NCI-H2081 treated with DMSO at 0.1 percent for 48 hours (cell line): ENCODE data around the gene RFX3.

Source experiments
- DNase-seq: peaks from one replicate; lab custom pipeline; 2025; lab: John Stamatoyannopoulos, UW

RFX3 gene

DNA sequence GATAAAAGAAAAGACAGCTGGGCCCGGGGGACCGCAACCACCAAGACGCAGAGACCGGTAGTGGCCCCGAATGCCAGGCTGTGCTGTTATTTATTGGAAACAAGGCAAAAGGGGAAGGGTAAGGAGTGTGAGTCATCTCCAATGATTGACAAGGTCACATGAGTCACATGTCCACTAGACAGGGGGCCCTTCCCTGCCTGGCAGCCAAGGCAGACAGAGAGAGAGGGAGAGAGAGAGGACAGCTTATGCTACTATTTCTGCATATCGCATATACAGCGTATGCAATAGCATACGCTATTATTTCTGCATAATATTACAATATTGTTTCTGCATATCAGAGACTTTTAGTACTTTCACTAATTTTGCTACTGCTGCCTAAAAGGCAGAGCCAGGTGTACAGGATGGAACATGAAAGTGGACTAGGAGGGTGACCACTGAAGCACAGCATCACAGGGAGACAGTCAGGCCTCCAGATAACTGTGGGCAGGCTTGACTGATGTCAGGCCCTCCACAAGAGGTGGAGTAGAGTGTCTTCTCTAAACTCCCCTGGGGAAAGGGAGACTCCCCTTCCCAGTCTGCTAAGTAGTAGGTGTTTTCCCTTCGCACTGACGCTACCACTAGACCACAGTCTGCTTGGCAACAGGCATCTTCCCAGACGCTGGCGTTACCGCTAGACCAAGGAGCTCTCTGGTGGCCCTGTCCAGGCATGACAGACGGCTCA is 50.3 kb downstream of the RFX3 start:
- no peak for DNase-seq

GRCh38 chr9:3474821-3475220 is 51.0 kb downstream of the RFX3 start:
- no peak for DNase-seq

GRCh38 chr9:3473405-3473804 is 52.4 kb downstream of the RFX3 start:
- peak; percentile 42 for DNase-seq

DNA sequence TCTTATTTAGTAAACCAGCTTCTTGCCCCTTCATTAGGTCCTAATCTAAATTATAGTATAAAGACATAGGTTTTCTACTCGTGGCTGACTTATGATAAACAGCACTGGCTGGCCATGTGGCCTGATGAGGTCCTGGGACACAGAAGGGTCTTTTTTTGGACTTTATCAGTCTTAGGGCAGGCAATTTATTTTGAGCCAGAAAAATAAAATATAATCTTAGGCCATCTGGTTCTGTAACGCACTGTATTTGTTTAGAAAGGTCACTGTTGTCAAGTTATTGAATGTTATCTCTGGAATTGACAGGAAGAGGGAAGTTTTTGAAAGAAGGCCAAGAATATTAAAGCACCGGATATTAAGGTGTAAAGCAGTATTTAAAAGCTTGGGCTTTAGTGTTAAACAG is 53.9 kb downstream of the RFX3 start:
- no peak for DNase-seq

- peak; percentile 69 for DNase-seq
Measured at GRCh38 chr9:3468421-3469205, 57.2 kb downstream of the RFX3 start.

DNA sequence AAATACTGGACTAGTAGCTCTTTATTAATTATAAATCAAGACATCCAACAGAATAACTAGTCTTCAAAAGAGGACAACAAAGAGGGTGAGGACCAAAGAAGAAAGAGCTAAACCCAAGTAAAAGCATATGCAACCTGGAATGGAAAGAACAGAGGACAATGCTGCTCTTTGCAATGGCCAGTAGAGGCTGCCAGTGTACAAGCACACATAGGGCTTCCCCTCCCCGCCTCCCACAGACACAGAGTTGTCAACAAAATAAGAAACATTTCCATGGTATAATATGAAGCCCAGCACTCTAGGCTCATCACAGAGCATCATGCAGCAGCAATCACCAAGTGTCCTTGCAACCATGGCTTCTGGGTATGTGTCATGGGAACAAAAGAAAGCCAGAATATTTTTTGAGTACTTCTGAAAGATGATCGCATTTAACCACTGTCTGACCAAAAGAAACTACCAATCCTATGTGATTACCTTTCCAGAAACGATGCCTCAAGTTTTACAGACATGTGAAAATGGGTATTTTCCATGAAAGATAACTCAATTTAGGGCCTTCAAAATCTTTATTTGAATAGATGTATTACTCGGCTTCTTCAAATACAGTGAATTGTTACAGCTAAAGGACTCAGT is 58.1 kb downstream of the RFX3 start:
- peak; percentile 62 for DNase-seq

- DNase-seq: no peak
Measured at GRCh38 chr9:3464033-3464638, 61.7 kb downstream of the RFX3 start.

DNA sequence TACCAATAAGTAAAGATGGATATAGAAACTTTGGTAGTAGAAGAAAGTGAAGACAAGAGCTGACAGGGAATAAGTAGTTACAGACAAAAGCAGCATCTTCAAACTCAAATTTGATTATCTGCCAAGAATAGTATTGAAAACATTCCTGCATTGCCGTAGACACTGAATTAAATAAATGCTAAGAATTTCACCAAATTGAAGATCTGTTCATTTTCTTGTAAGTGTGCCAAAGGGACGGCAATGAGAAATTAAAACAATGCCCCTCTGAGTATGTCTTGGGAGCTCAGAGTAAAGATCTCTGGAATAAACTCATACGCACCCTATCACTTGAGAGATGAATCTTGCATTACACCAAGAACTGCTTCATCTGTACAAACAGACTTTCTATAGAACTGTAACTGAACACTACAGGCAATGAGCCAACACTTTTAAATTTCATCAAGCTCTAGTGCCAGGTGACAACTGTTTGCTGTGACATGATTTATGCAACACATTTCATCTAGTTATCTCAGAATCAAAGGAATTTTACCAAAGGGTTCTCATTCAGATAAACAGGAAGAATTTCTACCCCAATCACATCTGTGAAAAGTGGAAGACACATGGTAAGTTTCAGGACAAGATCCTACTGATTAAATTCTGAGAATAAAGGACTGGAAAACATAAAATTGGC is 66.9 kb downstream of the RFX3 start:
- no peak for DNase-seq

GRCh38 chr9:3457175-3457574 is 68.6 kb downstream of the RFX3 start:
- DNase-seq: no peak

DNA sequence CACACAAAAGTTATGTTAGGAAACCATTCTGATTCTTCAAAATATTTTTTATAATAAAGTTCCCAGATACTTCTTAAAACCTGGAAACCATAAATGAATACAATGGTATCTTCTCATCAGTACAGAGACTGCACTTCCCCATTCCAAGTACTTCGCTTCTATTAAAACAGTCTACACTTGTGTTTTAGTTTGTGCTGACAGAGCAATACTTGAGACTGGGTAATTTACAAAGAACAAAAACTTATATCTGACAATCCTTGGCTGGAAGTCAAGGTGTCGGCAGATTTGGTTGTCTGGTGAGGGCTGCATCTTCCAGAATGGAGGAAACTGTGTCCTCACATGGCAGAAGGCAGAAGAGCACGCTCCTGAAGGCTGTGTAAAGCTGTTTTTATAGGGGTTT is 70.1 kb downstream of the RFX3 start:
- no peak for DNase-seq

GRCh38 chr9:3455094-3455493 is 70.7 kb downstream of the RFX3 start:
- no peak for DNase-seq

- no peak for DNase-seq
Measured at GRCh38 chr9:3451956-3452355, 73.8 kb downstream of the RFX3 start.

- no peak for DNase-seq
Measured at GRCh38 chr9:3447788-3448187, 78.0 kb downstream of the RFX3 start.

GRCh38 chr9:3447143-3447542 is 78.7 kb downstream of the RFX3 start:
- DNase-seq: no peak

- DNase-seq: no peak
Measured at GRCh38 chr9:3446313-3446712, 79.5 kb downstream of the RFX3 start.

GRCh38 chr9:3444016-3444415 is 81.8 kb downstream of the RFX3 start:
- DNase-seq: no peak

- peak; percentile 26 for DNase-seq
Measured at GRCh38 chr9:3441197-3441816, 84.5 kb downstream of the RFX3 start.

DNA sequence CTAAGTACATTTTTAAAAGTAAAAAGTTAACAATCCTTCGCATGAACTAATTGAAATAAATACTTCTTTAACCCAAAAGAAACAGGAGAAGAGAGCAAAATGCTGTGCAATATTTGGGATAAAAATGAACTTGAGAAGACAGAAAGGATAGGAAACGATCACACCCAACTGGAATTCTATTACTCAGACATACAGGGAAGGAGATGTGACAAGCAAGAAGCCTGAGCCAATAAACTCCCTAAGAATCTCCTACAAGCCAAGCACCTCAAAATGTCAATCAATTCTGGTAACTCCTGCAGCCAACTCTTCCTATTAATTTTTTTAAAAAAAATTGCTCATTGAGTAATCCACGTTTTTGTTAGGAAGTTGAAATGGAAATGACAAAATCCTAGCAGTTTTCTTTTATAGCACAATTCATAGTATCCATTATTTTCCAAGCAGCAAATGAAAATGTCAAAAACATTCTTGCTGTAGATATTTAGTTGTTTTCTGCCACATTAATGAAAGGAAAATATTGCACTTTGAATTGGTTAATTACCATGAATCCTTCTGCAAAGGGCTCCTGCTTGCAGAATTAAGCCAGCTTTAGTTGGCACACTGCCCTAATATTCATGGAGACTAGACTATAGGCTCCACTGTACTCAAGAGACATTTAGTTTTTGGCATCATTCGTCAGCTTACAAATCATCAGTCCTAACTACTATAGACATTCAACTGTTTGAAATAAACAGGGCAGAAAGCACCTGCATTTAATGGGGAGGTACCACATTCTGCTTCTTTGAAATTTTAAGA is 89.0 kb downstream of the RFX3 start:
- peak; percentile 53 for DNase-seq

DNA sequence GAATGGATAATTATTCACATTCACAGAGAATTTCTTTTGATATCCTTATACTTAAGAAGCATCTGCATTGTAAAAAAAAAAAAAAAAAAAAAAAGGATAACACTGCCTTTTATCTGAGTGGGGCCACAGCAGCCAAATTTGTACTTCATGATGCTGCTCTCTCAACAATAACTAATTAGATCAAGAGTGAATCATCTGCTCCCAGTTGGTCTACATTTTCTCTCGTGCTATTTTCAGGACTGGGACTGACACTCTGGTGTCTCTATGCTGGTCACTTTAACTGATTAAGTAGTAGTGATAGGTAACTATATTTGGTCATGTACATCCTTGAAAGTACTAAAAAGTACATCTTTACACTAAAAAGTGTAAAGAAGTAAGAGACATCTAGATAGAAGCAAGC is 90.1 kb downstream of the RFX3 start:
- no peak for DNase-seq

GRCh38 chr9:3434594-3434993 is 91.2 kb downstream of the RFX3 start:
- DNase-seq: no peak

DNA sequence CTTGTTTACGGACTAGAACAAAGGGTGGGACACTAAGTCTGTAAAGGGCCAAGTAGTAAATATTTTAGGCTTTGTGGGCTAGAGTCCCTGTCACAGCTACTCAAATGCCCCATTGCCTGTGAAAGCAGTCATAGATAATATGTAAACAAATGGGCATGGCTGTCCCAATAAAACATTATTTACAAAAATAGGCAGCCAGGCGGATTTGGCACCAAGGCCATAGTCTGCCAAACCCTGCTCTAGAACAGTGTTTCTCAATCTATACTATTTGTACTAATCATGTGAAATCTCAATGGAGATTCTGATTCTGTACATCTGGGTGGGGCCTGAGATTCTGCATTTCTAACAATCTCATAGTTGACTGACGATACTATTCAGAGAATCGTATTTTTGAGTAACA is 92.0 kb downstream of the RFX3 start:
- DNase-seq: no peak
